K562 (cell line): ENCODE results near the gene PREX1.

Experiments used
- CBFB ChIP-seq: sonication (generic); formaldehyde crosslinking; IDR thresholded peaks from 2 replicates; pipeline ENCODE4 v1.4.0; 2020; ENCODE audit warnings: mild to moderate bottlenecking, missing genetic modification reagents
- CBX5 ChIP-seq: IDR thresholded peaks from 2 replicates; pipeline ENCODE4 v1.6.1; 2014; ENCODE audit warnings: low read depth, borderline replicate concordance
- CBX8 ChIP-seq: fragments of 200-600 bp; sonication (generic); IDR thresholded peaks from 2 replicates; pipeline ENCODE4 v1.6.1; 2012; ENCODE audit warnings: borderline replicate concordance, mixed run types, low read depth, mild to moderate bottlenecking, moderate library complexity, mixed read lengths, low read length, control low read depth, inconsistent platforms; ENCODE audit not compliant: poor library complexity, severe bottlenecking; ENCODE audit errors: extremely low read depth
- CREM ChIP-seq: IDR thresholded peaks from 2 replicates; pipeline ENCODE4 v1.6.1; 2014; ENCODE audit warnings: antibody characterized with exemption, low read depth
- EGR1 ChIP-seq: fragments of 450-650 bp; conservative IDR thresholded peaks from 2 replicates; pipeline ENCODE4 v1.6.1; 2017; ENCODE audit warnings: mild to moderate bottlenecking
- HDAC1 ChIP-seq, 2 experiments: fragments of 450-650 bp; IDR thresholded peaks; 2 replicates each; pipeline ENCODE4 v1.6.1; 2016 to 2017; ENCODE audit warnings: inconsistent platforms in 1 of 2, mild to moderate bottlenecking in 1 of 2, moderate library complexity in 1 of 2
- IFI16 ChIP-seq: fragments of 250-450 bp; sonication (Bioruptor Pico); IDR thresholded peaks from 2 replicates; pipeline ENCODE4 v2.1.2; 2022; ENCODE audit warnings: mild to moderate bottlenecking, inconsistent platforms
- POLR2A ChIP-seq: fragments of 450-650 bp; conservative IDR thresholded peaks from 2 replicates; pipeline ENCODE4 v1.6.1; 2016
- RB1 ChIP-seq: fragments of 450-650 bp; IDR thresholded peaks from 2 replicates; pipeline ENCODE4 v1.6.1; 2017; ENCODE audit warnings: low read depth, mild to moderate bottlenecking
- SRF ChIP-seq, 2 experiments: fragments of 250-450, 450-650 bp in 1 of 2; sonication (Bioruptor Pico) in 1 of 2; sonication (generic) in 1 of 2; formaldehyde crosslinking; IDR thresholded peaks; 2 replicates each; pipeline versions ENCODE4 v1.5.0 to v1.5.1; 2020 to 2022; ENCODE audit warnings: mild to moderate bottlenecking in 1 of 2, missing genetic modification reagents in 1 of 2
- ZNF146 ChIP-seq: IDR thresholded peaks from one replicate; pipeline ENCODE4 v1.6.1; 2018; ENCODE audit warnings: missing compliant biosample characterization; ENCODE audit not compliant: unreplicated experiment
- TF ChIP-seq, protein P1 (sequence below): sonication (generic); formaldehyde crosslinking; IDR thresholded peaks from 2 replicates; pipeline ENCODE4 v1.8.0; 2022; ENCODE audit warnings: missing genetic modification reagents, mild to moderate bottlenecking, borderline replicate concordance
- TF ChIP-seq, protein P2 (sequence below): sonication (generic); formaldehyde crosslinking; IDR thresholded peaks from 2 replicates; pipeline ENCODE4 v1.9.0; 2022; ENCODE audit warnings: mild to moderate bottlenecking, missing genetic modification reagents

DNA sequence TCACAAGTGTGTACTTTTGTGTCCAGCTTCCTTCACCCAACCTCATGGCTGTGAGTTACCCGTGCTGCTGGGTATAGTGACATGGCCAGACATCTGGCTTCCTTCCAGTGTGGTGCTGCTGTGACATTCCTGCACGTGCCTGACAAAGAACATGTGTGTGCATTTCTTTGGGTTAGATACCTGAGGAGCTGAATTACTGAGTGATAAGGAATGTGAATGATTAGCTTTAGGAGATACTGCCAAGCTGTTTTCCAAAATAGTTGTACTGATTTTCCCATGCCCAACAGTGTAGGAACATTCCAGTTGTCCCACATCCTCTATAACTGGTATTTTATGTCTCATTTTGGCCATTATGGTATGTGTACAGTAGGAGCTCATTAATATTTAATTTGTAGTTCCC lies 132.5 kb downstream of the PREX1 start:
- TF ChIP-seq IFI16 (CRISPR knock-in tag), result no peak
- no peak for TF ChIP-seq CBX8
- no peak for TF ChIP-seq CBFB (CRISPR knock-in tag)
- TF ChIP-seq, protein P1, sequence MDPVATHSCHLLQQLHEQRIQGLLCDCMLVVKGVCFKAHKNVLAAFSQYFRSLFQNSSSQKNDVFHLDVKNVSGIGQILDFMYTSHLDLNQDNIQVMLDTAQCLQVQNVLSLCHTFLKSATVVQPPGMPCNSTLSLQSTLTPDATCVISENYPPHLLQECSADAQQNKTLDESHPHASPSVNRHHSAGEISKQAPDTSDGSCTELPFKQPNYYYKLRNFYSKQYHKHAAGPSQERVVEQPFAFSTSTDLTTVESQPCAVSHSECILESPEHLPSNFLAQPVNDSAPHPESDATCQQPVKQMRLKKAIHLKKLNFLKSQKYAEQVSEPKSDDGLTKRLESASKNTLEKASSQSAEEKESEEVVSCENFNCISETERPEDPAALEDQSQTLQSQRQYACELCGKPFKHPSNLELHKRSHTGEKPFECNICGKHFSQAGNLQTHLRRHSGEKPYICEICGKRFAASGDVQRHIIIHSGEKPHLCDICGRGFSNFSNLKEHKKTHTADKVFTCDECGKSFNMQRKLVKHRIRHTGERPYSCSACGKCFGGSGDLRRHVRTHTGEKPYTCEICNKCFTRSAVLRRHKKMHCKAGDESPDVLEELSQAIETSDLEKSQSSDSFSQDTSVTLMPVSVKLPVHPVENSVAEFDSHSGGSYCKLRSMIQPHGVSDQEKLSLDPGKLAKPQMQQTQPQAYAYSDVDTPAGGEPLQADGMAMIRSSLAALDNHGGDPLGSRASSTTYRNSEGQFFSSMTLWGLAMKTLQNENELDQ, result no peak
- no peak for TF ChIP-seq HDAC1 (IDR thresholded peaks at IDR 0.05)
- no peak for TF ChIP-seq ZNF146 (CRISPR knock-in tag)
- no peak for TF ChIP-seq CREM
- TF ChIP-seq, protein P2, sequence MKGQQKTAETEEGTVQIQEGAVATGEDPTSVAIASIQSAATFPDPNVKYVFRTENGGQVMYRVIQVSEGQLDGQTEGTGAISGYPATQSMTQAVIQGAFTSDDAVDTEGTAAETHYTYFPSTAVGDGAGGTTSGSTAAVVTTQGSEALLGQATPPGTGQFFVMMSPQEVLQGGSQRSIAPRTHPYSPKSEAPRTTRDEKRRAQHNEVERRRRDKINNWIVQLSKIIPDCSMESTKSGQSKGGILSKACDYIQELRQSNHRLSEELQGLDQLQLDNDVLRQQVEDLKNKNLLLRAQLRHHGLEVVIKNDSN (CRISPR knock-in tag), result no peak
- TF ChIP-seq SRF (CRISPR knock-in tag; IDR thresholded peaks at IDR 0.05), result no peak
- TF ChIP-seq RB1, result no peak
- no peak for TF ChIP-seq POLR2A
- no peak for TF ChIP-seq EGR1
- TF ChIP-seq CBX5, result no peak
